ENCODE results near the gene HERC2. TPM values are rescaled to one million over a fixed set of nuclear protein-coding genes. Genes with fewer than 3 reads are reported as not detected.
A peak's percentile ranks its signal among the peaks of the same experiment; 100 is the strongest.
"Not testable (repeated sequence)": the region's sequence is repeated elsewhere in the genome, so short reads cannot be mapped to it uniquely, and the experiment has no call there.

Gene HERC2
- total RNA-seq, 1 donor, result 53.6 TPM

DNA sequence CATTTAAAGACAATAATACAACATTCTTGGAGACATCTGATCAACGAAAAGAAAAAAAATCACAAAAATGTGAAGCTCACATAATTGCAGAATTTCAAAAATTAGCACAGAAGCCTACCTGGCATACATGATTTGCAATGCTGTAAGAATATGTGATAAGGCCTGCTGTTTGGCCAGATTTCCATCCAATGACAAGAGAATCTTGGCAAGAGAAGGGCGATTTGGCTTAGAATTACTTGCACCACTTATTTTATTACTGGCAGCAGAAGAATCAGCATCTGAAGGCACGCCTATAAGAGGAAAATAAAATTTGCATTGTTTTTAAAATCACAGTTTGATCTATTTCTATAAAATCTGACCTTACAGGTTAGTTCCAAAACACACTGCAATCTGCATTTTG, 152.6 kb downstream of the HERC2 start:
- Histone ChIP-seq H3K36me3 (ENCODE audit: insufficient read depth, low read length) (peaks cover 31% of the 10 kb centered on the region), H3K9me3 (ENCODE audit: low read depth, low read length) (no peaks in the 10 kb centered on the region), H3K79me2 (ENCODE audit: insufficient read depth, low read length) (no peaks in the 10 kb centered on the region), H3K4me3 (ENCODE audit: insufficient read depth, low read length) (no peak overlapping the region), H3K4me2 (ENCODE audit: insufficient read depth, low read length) (no peak overlapping the region), H4K20me1 (ENCODE audit: insufficient read depth, low read length) (peaks cover 4% of the 10 kb centered on the region), H3K4me1 (ENCODE audit: insufficient read depth, low read length) (no peaks in the 10 kb centered on the region), H3K27me3 (ENCODE audit: insufficient read depth, low read length) (no peaks in the 10 kb centered on the region), H2AFZ (ENCODE audit: low read length) (no peak overlapping the region), H3K27ac (ENCODE audit: low read depth, low read length) (no peak overlapping the region)
- no peak for TF ChIP-seq CTCF (IDR thresholded peaks at IDR 0.05; ENCODE audit: extremely low read depth, low read depth, low read length)
- no peak for DNase-seq (ENCODE audit: insufficient read length, low spot score, missing footprints)

DNA sequence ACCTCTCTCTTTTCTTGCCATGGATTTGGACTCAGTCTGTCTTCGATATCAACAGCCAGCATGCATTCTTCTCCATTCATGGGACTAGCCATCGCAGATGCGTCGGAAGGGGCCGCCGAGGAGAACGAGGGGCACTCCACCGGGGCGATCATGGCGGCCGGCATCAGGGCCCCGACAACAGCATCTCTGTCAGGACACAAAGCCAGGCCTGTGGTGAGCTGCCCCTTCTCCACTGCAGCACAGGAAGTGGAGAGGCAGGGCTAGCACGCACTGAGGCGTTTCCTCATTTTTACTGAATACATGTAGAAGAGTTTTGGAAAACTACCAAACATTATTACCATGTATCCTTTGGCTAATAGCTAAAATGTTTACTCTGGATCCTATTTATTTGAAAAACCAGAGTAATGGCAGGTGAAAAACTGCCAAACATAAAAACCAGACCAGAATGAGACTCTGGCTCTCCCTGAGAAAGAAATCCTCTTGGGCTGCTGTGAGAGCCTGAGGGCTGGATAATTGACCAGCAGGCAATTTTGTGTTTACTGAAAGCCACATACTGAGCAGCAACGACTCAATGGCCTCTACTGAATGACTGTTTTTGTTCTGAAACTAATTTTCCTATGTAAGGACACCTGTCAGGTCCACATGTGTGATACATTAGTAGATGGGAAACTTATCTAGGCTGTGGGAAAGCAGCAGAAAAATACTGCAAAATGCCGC, 153.4 kb downstream of the HERC2 start:
- not testable (repeated sequence) for H3K27ac ChIP-seq (ENCODE audit: low read depth, low read length); H3K27me3 ChIP-seq (ENCODE audit: insufficient read depth, low read length); H3K79me2 ChIP-seq (ENCODE audit: insufficient read depth, low read length); DNase-seq (ENCODE audit: insufficient read length, low spot score, missing footprints); H4K20me1 ChIP-seq (ENCODE audit: insufficient read depth, low read length); H3K4me1 ChIP-seq (ENCODE audit: insufficient read depth, low read length); H3K9me3 ChIP-seq (ENCODE audit: low read depth, low read length)
- peak overlapping the region; percentile 48 for H3K4me3 ChIP-seq (ENCODE audit: insufficient read depth, low read length)
- peaks cover 26% of the 10 kb centered on the region for H3K36me3 ChIP-seq (ENCODE audit: insufficient read depth, low read length)
- H3K4me2 ChIP-seq (ENCODE audit: insufficient read depth, low read length), result peak overlapping the region; percentile 42
- peak overlapping the region; percentile 60 for H2AFZ ChIP-seq (ENCODE audit: low read length)

GRCh38 chr15:28167042-28167441, 154.9 kb downstream of the HERC2 start:
- Histone ChIP-seq H3K27me3 (ENCODE audit: insufficient read depth, low read length) (no peaks in the 10 kb centered on the region), H3K4me1 (ENCODE audit: insufficient read depth, low read length) (no peaks in the 10 kb centered on the region), H3K36me3 (ENCODE audit: insufficient read depth, low read length) (peaks cover 36% of the 10 kb centered on the region), H3K9me3 (ENCODE audit: low read depth, low read length) (no peaks in the 10 kb centered on the region), H2AFZ (ENCODE audit: low read length) (no peak overlapping the region), H3K27ac (ENCODE audit: low read depth, low read length) (no peak overlapping the region), H3K4me2 (ENCODE audit: insufficient read depth, low read length) (peak overlapping the region; percentile 42), H4K20me1 (ENCODE audit: insufficient read depth, low read length) (peaks cover 4% of the 10 kb centered on the region), H3K79me2 (ENCODE audit: insufficient read depth, low read length) (no peaks in the 10 kb centered on the region), H3K4me3 (ENCODE audit: insufficient read depth, low read length) (no peak overlapping the region)
- TF ChIP-seq CTCF (IDR thresholded peaks at IDR 0.05; ENCODE audit: extremely low read depth, low read depth, low read length), result no peak
- no peak for DNase-seq (ENCODE audit: insufficient read length, low spot score, missing footprints)

DNA sequence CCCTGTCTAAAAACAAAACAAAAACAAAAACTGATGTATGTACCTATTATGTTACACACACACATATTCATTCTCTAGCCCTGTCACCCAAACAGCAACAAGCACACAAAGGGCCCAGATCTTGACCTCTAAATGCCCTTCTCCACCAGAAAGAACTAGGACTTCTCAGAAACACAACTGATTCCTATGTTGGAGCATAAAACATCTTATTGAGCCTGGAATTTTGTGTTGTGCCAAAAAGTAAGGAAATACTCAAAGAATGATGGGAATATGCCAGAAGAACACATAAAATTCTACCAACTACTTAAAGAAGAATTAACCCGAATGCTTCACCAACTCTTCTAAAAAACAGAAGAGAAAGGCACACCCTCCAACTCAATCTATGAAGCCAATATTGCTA, 156.2 kb downstream of the HERC2 start:
- Histone ChIP-seq H3K27ac (ENCODE audit: low read depth, low read length) (no peak overlapping the region), H3K4me1 (ENCODE audit: insufficient read depth, low read length) (no peaks in the 10 kb centered on the region), H3K36me3 (ENCODE audit: insufficient read depth, low read length) (peaks cover 43% of the 10 kb centered on the region), H3K79me2 (ENCODE audit: insufficient read depth, low read length) (no peaks in the 10 kb centered on the region), H3K27me3 (ENCODE audit: insufficient read depth, low read length) (no peaks in the 10 kb centered on the region), H3K4me3 (ENCODE audit: insufficient read depth, low read length) (no peak overlapping the region), H4K20me1 (ENCODE audit: insufficient read depth, low read length) (no peaks in the 10 kb centered on the region), H3K4me2 (ENCODE audit: insufficient read depth, low read length) (no peak overlapping the region), H3K9me3 (ENCODE audit: low read depth, low read length) (no peaks in the 10 kb centered on the region), H2AFZ (ENCODE audit: low read length) (no peak overlapping the region)
- no peak for TF ChIP-seq CTCF (IDR thresholded peaks at IDR 0.05; ENCODE audit: extremely low read depth, low read depth, low read length)
- DNase-seq (ENCODE audit: insufficient read length, low spot score, missing footprints), result no peak

All from osteoblast (primary cell).